ENCODE data around the gene CNPY1.

The CNPY1 gene

DNA sequence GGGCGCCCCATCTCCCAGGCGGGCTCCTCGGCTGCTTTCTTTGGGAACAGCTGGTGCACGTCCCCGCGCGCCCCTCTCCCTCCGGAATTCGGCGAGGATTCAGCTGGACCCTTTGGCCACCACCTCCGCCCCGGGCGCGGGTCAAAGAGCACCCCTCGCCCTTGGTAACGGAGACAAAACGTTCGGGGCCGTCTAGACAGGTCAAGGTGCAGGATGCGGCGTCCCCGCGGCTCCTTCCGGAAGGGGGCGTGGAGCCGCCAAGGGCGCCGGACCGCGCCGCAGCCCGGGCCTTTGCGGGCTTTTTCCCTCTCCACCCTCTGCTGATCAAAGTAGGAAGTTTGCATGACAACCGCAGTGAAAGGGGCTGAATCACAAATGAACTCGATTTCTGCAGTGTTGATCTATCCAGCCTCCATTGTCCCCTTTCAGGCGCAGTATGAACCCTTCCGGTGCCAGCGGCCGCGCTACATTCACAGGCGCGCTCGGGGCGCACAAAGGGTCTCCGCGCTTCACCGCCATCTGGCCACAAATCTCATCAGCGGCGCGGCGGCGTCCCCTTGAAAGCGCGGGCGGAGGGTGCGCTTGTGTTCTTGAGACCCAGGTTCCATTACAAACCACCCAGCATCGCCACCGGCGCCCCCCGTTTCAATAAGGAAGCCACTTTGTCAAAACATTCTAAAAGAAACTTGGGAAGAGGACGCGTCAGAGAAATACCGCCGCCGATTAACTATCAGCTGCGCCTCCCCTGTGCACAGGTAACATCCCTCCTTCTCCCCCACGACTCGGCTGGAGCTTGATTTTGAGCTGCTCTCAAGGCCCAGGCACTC, 36.4 kb downstream of the CNPY1 start:
- DNase-seq, result no peak

DNA sequence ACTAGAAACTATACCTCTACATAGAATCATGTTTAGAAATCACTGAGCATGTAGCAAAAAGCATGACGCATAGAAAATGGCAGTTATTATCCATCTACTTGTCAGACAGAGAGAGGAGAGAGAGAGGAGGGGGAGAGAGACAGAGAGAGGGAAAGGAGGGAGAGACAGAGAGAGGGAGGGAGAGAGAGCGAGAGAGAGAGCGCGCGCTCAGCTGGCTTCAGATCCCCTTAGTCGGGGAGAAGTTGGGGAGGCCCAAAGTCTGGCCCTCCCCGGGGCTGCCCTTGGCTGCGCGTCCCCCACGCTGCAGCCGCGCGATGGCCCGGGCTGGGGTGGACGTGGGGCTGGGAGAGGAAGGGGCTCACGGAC, 37.0 kb downstream of the CNPY1 start:
- no peak for DNase-seq

DNA sequence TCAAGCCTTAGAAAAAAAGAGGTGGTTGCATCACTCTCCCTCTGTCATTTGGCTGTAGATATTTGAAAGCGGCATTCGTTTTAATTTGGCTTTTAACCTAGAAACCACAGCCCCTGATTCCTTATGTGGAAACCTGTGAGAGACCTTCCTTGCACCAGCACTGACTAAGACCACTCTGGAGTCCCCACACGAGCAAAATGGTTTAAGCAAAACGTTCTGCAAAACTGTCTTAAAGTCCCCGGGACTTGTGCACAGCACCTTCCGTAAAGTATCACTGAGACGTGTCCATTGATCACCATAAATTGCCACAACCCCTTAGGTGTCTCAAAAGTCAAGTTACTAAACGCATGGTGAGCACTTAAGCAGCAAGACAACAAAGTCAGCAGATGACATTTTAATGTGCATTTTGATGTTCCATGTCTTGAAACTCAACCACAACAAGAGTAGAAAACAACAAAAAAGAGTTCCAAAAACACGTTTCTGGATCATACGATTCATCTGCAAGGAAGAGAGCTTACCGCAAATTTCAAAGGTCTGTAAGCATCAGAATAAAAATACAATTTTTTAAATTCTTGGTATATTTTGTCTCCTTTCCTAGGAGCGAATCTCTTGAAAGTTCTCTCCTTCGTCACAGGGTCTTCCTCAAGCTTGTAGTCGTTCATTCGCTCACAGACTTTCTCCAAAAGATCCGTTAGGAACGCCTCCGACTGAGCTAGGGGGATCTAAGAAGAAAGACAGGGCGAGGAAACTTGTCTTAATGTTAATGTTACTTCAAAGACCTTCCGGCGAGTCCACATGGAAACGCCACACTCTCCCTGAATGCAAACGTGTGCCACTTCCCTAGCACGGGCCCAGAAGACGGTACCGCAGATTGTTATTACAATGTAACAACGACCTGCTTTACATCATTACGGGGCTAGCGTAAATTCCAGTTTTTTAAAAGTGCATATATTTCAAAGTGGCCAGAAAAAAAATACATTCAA, 37.7 kb downstream of the CNPY1 start:
- no peak for DNase-seq

DNA sequence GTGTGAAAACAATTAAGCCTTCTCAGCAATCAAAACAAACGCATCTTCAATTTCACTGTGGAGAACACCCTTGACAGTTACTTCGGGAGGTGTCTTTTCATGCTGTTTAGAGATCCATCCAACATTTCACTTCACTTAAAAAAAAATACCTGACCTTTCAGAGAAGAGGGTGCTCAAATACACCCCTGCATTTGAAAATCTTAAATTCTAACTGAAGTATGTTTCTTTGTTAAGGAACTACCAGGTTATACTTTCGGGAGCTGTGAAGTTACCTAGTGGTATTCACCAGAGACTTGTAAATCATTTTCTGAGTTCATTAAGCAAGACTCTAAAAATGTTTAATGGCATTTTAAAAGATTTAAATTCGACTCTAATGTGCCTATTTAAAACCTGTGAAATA, 38.8 kb downstream of the CNPY1 start:
- no peak for DNase-seq

DNA sequence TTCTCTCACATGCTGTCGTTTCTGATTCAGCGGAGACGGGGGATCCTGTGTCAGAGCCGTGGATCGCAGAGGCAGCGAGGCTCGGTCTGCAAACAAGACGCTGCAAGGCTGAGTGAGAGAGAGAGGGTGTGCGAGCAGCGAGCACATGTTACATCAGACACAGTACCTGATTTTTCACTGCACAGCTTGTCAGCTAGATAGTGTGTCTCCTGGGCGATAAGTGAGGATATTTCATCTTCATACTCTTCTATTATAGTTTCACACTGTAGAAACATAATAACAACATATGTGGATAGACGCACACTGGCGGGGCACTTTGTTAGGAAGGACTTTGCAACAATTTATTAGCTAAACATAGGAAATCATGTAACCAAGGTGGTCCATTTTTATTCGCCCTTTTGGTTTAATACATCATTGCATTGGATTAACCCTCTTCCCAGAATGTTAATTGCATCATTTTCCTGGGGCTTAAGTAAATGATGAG, 39.5 kb downstream of the CNPY1 start:
- DNase-seq, result no peak

DNA sequence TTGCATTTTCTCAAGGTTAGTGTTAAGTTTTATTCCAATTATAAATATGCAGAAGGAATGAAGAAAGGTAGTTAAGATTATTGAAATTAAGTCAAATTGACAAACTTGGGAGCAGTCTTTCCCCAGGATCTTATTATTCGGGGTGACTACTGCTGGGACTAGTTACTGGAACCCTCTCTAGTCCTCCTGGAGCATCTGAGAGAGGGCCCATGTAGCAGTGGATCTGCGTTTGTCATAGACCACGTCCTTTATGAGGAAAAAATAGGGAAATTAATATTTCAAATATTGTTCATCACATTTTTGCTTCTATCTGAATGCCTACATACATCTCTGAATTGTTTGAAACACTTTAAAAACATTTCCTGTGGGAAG, 41.0 kb downstream of the CNPY1 start:
- no peak for DNase-seq

DNA sequence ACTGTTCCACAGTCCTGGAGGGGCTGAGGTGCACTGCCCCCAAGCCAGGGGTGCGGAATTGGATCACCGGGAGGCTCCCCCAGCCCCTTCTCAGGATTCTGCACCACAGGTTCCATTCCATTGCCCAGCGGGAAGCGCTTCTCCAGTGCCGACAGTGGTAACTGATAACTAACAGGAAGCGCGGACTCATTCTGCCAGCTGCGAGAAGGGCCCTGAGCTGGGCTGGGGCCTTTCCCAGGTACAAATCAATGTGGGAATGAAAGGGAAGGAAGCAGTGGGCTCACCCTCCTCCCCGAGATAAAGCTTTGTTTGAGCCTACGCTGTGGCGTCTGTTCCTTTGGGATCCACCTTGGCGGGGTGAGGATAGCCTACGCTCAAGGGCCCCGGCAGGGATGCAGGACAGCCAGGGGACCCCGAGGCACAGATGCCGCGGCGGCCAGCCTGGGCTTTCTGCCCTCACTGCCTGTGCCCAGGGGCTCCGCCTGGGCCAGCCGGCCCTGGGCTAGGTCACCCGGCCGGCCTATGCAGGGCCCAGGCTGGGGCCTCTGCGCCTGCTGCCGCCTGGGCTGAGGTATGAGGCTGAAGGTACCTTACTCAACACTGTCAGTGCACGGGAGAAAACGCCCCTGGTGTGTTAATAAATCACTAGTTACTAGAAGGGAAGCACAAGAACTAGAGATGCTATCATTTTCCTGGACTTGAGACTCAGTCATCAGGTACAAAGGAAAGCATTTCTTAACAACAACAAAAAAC, 49.0 kb downstream of the CNPY1 start:
- no peak for DNase-seq

DNA sequence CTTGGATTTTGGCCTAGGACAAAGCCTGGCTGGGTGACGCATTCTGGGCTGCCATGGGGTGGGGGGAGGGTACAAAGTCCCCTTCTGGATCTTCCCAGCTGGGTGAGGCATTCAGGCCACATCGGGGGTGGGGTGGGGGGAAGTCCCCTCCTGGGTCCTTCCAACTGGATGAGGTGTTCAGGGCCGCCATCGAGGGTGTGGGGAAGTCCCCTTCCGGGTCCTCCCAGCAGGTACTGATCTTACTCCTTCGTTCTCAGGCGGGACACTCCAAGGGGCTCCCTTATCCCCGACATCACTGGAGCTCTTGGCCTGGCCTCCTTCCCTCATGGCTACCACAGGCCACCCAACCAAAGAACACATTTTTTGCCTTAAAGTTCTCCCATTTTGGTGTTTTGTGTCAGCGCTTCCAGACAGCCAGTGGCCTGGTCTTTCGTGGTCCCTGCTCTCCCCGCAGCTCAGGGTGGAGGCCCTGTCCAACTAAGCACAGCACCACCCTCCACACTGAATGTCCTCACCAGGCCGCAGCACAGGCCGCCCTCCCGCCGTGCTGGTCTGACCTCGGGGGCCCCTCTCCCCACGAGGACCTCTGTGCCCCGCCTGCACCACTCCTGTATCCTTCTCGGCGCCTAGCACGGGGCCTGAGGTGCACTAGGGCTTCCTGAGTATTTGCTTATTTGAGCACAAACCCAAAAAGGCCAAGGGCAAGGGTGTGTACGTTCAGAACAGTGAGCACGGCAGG, 49.9 kb downstream of the CNPY1 start:
- DNase-seq, result no peak

DNA sequence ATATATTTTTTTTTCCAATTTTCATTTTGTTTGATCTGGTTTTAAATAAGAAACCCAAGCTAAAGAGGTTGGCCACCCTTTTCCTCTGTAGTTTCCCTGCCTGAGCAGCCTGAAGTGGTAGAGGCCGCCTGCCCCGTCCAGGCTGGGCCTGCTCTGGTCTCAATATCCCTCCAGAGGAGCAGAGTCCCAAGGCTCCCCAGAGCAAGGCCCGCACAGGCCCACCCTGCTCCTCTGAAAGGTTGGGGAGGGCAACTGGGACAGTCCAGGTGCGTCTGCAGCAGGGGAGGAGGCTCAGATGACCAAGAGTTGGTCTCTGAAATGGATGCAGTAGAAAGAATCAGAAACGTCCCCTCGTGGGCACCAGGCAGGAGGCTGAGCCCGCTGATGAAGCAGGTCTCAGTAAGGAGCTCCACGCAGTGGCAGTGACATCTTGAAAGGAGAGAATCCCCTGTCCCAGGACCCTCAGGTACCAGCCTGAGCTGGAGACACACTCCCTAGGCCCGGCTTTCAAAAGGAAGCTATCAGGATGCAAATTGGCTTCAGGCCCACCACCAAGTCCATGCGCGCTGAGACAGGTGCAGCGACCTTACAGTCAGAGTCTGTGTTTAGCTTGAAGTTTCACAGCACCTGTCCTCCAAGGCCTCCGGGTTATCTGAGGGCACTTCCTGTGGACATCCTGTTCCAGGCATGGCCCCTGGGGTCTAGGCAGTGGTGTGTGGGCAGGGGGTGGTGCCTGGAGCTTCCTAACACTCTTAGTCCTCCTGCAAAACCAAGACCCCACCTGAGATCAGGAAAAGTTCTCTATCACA, 50.7 kb downstream of the CNPY1 start:
- DNase-seq, result no peak

DNA sequence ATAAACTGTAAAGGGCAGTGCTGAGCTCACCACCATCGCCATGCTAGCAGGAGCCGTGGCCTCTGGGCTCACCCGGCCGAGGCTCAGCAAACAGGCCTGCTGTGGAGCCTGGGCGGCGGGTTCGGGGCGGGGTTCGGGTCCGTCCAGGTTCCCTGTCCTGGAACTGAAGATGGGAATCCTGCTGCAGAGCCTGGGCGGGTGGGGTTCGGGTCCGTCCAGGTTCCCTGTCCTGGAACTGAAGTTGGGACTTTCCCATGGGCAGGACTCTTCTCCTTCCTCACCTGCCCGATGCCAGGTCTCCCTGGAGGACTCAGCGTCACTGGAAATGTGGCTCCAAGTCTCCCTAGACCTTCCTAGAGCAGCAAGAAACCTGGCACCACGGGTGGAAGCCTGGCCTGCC, 51.8 kb downstream of the CNPY1 start:
- no peak for DNase-seq

DNA sequence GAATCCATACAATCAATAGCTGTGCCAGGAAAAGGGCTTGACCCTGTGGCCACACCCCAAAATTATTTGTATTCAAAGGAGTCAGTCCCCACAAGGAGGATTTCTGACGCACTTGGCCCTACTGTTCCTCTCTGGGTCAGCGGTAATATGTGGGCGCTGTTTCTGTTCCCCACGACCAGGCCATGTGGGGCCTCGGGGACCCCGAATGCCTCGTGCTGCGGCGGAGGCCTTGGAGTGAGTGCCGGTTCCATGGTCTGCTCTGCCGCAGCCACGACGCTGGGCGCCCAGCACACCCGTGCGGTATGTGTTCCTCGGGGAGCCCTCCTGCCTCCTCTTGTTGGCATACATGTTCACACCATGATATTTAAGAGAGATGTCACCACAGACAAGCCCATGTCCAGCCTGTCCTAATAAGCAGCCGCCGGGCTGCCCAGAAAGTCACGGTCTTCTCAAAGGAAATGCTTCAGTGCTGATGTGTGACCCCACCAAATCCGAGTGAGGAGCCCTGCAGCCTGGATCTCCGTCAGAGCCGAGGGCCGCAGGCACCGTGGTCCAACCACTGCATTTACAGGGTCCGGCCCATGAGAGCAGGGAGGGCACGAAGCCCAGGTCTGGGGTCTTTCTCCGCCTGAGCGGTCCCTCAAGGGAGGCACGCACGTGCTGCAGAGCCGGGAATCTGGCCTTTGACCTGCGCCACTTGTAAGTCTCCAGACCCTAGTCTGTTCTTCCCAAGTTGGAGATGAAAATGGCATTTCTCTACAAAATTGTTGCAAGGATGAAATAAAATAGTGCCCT, 52.4 kb downstream of the CNPY1 start:
- no peak for DNase-seq

DNA sequence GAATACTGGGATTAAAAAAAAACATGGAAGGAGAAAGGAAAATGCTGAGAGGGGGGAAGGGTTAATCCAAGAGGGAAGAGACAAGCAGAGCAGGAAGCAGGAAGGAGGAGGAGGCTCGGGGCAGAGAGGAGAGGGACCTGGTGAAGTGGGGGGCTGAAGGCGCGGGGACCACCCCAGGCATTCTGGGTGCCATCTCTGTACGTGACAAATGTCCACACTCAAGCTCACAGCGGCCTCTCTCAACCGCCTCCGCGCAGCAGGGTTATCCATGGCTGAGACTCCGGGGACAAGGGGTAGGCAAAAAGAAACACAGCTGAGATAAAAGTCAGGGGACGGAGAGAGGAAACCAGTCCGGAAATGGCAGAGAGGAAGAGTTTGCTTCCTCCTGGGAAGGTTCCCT, 54.5 kb downstream of the CNPY1 start:
- DNase-seq, result no peak

DNA sequence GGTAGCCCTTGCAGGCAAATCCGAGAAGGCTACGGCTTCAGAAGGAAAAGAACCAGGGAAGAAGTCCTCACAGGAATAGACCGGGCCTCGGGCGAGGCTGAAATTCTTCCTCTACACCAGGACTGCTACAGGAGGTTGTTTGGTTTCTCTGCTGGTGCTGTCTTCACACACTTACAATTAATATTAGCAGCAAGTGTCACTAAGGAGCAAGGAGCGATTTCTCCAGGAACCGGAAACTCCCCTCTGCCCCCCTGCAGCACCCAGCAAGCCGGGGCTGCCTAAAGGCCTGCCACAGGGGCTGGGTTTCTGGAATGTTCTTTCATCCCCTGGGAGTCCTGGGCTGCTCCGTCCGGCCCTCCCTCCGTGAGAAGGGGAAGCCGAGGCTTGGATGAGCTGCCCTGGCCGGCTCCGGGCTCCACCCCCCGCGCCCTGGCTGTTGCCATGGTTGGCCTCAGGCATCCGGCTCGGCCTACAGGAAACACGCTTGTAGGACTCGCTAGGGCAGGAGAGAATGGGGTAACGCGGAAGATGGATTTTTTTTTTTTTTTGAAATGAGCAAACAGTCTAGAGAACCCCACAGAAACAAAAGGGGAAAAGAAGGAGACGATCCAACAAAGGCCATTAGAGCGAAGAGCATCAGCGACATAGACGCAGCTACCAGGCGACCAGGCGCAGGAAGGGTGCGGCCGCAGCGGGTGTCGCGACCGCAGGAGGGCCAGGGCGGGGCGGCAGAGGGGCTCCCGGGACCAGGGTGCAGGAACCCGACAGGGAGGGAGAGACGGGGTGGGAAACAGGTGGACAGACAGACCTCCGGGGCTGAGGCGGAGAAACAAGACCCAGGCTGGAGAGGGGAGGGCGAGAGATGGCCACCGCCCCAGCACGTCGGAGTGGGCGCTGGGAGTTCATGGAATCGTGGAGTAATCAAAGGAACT, 55.4 kb downstream of the CNPY1 start:
- peak; percentile 20 for DNase-seq

DNA sequence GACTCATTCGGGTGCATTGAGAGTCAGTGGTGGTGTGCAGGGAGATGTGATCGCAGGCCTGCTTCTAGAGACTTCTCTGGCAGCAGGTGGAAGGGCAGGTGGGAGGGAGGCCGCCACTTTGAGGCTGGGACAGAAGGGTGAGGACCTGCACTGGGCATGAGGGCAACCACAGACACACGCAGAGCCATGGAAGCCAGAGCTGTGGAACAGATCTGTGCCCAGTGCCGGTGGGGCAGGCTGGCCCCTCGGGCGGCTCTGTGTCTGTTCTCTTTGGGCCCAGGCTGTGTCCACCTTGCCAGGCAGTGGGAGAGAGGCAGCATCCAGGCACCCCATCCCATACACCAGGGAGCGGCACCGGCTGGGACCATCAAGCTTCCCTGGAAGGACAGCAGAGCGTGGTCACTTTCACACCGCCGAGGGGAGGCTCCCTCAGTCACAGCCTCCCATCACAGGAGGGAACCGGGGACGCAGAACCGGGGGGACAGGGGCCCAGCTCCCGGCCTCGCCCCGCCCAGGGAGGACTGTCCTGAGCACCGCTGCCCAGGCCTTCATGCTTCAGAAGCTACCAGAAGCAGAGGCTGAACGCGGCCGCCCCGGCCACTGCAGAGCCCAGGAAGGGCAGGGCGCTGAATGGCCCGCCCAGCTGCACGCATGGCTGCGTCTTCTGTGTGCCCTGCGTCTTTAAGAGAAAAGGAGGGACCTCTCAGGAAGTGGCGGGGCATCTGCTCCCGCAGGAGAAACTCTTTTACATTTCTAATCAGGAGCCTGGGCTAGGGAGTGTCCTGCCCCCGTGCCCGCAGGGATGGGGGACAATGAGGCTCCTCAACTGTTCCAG, 56.3 kb downstream of the CNPY1 start:
- no peak for DNase-seq

DNA sequence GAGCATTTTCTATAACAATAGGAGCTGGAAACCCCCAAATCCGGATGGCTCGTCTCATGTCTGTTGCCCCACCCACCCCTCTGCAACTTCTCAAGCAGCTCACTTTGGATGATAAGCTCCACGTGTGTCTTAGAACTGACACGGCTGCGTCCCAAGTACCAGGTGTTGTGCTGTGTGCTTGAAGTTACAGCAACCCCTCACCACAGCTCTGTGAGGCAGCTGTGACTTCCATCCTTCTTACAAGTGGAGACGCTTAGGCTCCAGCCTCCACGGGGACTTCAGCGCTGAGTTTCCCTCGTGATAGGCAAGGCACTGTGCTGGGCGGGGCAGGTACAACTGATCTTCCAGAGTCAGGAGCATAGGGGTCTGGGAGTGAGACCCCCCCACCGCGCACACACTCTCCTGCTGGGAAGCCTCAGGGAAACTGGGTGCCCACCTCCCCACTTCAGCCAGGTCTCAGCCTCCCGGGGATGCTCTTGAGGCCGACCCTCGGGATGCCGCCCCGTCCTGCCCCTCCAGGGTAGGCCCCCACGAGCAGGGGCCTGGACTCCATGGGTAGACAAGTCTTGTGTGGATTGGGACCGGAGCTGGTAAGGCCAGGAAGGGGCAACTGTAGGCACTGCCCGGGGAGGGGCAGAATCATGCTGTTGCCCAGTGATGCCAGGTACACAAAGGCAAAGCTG, 57.1 kb downstream of the CNPY1 start:
- DNase-seq, result no peak

DNA sequence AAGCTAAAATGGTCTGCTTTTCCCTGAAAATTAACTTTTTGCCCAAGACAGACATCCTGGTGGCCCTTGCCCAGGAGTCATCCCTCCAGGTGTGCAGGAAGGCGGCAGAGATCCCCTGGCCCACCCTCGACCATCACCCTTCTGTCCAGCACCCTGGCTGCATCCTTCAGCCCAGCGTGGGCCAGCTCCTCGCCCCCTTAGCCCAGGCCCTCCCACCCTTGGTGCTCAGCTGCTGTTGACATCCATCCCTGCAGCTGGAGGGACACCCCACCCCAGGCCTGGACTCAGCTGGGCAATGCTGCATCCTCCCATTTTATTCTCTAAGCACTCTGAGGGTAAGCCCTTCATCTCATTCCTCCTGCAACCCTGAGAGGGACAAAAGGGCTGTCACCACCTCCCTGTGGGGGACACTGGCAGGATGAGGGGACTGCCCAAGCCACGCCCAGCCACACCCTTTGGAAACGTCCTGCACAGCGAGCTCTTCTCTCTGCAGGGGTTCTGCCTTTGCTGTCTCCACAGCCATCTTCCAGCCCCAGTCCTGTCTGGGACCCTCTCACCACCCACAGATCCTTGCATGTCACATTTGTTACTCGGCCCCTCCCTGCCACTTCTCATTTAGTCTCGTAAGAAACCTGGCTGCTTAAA, 57.8 kb downstream of the CNPY1 start:
- DNase-seq, result no peak

Measured in suppressor macrophage treated with lipopolysaccharide for 4 hours (primary cell).